ENCODE measurements around the gene MAP3K7CL.

MAP3K7CL gene

GRCh38 chr21:29201186-29201585 is 70.7 kb downstream of the MAP3K7CL start:
- DNase-seq, result no peak

- no peak for DNase-seq
These were observed 74.6 kb downstream of the MAP3K7CL start for GRCh38 chr21:29205009-29205408.

DNA sequence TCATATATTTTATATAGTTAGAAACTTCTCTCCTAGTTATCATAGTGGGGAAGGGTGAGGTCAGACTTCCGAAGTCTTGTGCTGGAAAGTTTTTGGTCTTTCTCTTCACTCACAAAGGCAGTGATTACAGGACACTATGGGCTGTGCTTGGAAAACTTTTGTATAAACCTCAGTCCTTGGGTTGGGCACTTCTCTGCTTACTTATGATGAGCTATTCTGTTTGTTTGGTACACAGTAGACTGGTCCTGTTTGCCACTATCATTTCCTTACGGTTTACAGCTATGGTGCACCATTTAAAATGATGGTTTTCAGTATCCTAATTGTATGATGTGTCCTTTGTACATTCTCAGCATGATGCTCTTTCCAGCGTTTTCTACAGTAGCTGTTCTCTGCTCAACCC is 75.5 kb downstream of the MAP3K7CL start:
- DNase-seq, result no peak

DNA sequence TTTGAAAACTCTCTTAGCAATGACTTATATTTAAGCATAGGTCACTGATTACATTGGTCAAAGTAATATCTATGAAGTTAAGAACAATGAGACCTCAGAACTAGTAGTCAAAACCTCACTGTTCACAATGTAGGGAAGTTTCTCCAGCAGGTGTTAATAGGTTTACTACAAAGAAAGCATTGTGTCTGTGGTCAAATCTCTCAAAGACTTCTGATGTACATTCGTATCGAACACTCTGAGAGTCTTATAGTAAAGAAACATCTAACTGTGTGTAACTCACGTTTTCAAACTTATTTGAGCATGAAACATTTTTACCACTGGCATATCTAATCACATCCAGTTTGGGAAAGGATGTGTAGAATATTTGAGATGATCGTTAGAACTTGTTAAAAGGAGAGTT is 76.0 kb downstream of the MAP3K7CL start:
- no peak for DNase-seq

- no peak for DNase-seq
These were observed 76.8 kb downstream of the MAP3K7CL start for GRCh38 chr21:29207201-29207600.

DNA sequence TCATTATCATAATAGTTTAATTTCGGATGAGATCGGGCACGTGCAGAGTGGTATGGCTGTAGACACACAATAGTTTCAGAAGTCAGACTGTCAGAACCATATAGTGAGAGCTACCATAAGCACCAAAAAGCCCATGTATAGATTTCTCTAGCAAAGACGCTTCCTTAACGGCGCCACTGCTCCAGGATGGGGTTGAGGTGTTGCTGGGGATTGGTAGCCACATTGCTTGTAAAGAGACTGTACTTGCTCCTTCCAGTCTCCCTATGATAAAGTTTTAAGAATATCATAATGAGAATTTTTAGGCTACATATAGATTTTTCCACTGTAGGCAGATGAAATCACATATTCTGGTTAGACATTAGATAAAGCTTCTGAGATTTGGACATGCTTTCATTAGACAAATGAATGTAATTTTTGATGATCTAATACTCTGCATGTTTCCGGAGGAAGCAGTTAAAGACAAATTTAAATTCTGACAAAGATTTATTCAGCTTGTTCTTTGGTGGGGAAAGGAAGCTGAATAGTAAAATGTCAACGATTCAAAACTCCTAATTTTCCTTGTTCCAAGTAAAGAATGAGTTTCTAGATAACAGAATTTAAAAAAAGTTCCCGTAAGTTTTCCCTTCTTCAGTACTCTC is 77.7 kb downstream of the MAP3K7CL start:
- no peak for DNase-seq

- DNase-seq, result no peak
These were observed 78.2 kb downstream of the MAP3K7CL start for GRCh38 chr21:29208682-29209059.

DNA sequence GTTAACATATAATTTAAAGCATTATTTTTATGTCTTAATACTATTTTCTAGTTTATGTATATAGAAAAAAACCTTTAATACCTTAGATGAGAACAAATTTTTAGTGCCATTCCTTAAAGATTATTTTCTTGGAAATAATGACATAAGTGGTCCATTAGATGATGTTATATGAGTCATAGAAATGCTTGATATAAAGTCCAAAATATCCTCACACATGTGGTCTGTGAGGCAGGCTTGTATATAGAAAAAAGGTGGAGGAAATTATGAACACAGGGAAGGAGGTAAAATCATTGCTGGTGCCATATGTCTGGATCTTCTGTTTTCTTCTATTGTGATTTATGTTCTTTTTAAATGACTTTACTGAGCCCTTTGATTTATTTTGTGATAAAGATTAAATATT is 79.3 kb downstream of the MAP3K7CL start:
- no peak for DNase-seq

GRCh38 chr21:29211205-29211604 is 80.8 kb downstream of the MAP3K7CL start:
- no peak for DNase-seq

GRCh38 chr21:29212446-29212845 is 82.0 kb downstream of the MAP3K7CL start:
- no peak for DNase-seq

DNA sequence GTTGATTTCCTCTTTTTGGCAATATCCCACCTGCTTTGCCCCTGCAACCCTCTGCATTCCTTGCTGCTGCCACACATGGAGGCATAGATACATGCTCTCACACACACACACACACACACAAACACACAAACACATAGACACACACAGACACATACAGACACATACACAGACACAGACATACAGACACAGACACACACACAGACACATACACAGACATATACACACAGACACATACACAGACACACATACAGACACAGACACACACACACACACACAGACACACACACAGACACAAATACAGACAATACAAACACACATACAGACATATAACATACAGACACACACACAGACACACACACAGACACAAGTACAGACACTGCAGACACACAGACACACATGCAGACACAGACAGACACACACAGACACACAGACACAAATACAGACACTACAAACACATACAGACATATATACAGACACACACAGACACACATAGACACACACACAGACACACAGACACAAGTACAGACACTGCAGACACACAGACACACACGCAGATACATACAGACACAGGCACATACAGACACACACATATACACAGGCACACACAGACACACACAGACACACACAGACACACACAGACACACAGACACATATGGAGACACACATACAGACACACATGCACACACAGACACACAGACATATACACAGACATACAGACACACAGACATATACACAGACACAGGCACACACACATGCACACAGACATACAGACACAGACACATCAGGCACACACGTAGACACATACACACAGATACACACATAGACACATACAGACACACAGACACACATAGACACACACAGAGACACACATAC is 83.3 kb downstream of the MAP3K7CL start:
- no peak for DNase-seq

DNA sequence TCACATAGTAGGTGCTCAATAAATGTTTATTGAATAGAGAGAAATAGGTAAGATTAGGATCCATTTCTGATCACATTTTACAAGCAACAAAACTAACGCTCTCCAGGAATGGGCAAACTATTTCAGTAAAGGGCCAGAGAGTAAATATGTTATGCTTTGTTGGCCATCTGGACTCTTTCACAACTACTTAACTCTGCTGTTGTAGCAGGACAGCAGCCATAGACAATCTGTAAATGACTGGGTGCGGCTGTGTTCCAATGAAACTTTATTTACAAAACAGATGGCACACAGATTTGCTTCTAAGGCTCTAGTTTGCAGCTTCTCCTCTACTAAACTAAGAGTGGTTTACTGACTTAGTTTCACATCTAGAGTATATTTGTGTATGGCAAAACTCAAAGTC is 85.3 kb downstream of the MAP3K7CL start:
- DNase-seq, result no peak

DNA sequence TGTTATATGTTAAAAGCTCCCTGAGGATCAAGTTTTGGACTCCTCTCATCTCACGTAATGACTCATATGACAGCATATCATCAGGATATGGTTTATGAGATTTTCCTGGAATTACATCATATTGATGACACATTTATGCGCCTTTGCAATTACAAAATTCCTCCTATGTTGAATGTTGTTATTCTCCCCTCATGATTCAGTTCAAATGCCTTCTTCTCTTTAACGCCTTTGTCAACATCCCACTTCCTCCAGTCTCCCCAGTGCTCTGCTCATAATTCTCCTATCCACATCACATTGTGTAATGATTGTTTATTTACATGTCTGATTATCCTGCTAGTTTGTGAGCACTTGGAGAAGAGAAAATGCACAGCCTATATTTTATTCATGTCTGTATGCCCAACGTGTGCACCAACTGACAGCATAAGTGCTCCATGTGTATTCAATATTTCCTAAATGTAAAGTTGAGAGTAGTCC is 87.4 kb downstream of the MAP3K7CL start:
- no peak for DNase-seq

DNA sequence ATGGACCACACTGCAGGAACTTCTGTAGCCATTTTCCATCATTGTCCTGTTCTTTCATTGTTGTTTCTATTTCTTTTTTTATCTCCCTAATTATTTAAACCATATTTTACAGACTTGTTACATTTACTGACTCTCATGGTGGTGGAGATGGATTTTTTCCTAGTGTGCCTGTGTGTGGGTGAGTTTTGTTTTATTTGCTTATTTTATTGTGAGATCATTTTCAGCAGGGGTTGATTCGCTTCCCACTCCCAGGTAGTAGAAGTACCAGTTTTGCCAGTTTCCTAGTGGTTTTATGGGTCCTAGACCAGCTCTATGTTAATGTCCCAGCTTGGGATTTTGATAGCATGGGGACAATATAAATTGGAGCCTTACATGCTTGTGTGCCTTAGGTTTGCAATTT is 88.3 kb downstream of the MAP3K7CL start:
- DNase-seq, result no peak

GRCh38 chr21:29219165-29219770 is 88.8 kb downstream of the MAP3K7CL start:
- no peak for DNase-seq

DNA sequence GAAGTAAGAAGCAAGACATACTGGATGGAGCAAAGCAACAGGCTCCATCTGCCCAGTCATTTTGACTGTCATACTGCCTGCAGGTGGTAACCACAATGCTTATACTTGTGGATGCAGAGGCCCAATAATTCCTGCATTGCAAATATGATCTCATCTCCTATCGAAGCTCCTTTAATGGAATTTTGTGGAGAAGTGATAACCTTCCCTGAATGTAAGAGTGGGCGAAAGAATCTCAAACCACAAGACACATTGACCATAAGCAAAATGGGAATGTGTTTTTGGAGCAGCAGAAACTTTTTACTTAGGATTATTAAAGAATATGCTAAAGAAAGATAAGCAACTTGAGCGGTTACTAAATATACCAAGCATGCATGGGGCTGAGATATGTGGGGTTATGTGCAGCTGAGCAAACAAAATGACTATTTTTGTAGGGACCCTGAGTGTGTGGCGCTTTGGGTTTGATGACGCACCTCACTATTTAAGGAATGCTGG is 90.9 kb downstream of the MAP3K7CL start:
- no peak for DNase-seq

GRCh38 chr21:29224006-29224405 is 93.6 kb downstream of the MAP3K7CL start:
- no peak for DNase-seq
